NCI-H2227 (cell line): ENCODE measurements around the gene PAX2.
A peak's percentile ranks its signal among the peaks of the same experiment; 100 is the strongest.

Source experiments
- DNase-seq: peaks from one replicate; lab custom pipeline; 2025; ENCODE audit not compliant: unreplicated experiment; lab: John Stamatoyannopoulos, UW

The PAX2 gene

GRCh38 chr10:100835810-100836209 lies 90.4 kb downstream of the PAX2 start:
- no peak for DNase-seq

GRCh38 chr10:100836891-100837290 lies 91.5 kb downstream of the PAX2 start:
- no peak for DNase-seq

- no peak for DNase-seq
These were observed 91.9 kb downstream of the PAX2 start for GRCh38 chr10:100837300-100837699.

- no peak for DNase-seq
These were observed 93.6 kb downstream of the PAX2 start for GRCh38 chr10:100838986-100839385.

GRCh38 chr10:100841528-100841927 lies 96.1 kb downstream of the PAX2 start:
- no peak for DNase-seq

GRCh38 chr10:100847440-100847839 lies 102.1 kb downstream of the PAX2 start:
- no peak for DNase-seq

GRCh38 chr10:100848770-100849169 lies 103.4 kb downstream of the PAX2 start:
- no peak for DNase-seq

GRCh38 chr10:100858261-100858660 lies 112.9 kb downstream of the PAX2 start:
- DNase-seq = no peak

- no peak for DNase-seq
These were observed 113.5 kb downstream of the PAX2 start for GRCh38 chr10:100858747-100859483.

GRCh38 chr10:100859484-100859763 lies 114.0 kb downstream of the PAX2 start:
- DNase-seq = no peak

GRCh38 chr10:100863433-100863832 lies 118.1 kb downstream of the PAX2 start:
- no peak for DNase-seq

- DNase-seq = no peak
These were observed 118.9 kb downstream of the PAX2 start for GRCh38 chr10:100864036-100864885.

GRCh38 chr10:100864978-100865377 lies 119.6 kb downstream of the PAX2 start:
- DNase-seq = no peak

GRCh38 chr10:100866010-100866409 lies 120.6 kb downstream of the PAX2 start:
- no peak for DNase-seq

GRCh38 chr10:100866575-100867098 lies 121.3 kb downstream of the PAX2 start:
- DNase-seq = no peak

- no peak for DNase-seq
These were observed 122.0 kb downstream of the PAX2 start for GRCh38 chr10:100867261-100867963.

- DNase-seq = no peak
These were observed 123.0 kb downstream of the PAX2 start for GRCh38 chr10:100868382-100868781.

GRCh38 chr10:100869399-100869798 lies 124.0 kb downstream of the PAX2 start:
- no peak for DNase-seq

GRCh38 chr10:100872034-100872791 lies 126.8 kb downstream of the PAX2 start:
- peak; percentile 50 for DNase-seq

- no peak for DNase-seq
These were observed 127.9 kb downstream of the PAX2 start for GRCh38 chr10:100873146-100873826.
